H1 (cell line): ENCODE results near the gene FAT1. TPM values are rescaled to one million over a fixed set of nuclear protein-coding genes. Genes with fewer than 3 reads are reported as not detected.

Experiments used
- TCF12 ChIP-seq: IDR thresholded peaks from 2 replicates; pipeline ENCODE4 v1.6.1; 2011; ENCODE audit warnings: low read depth, mild to moderate bottlenecking, low read length
- ZNF274 ChIP-seq: IDR thresholded peaks from 2 replicates; pipeline ENCODE4 v1.7.0; 2012; ENCODE audit warnings: low read length, borderline replicate concordance; ENCODE audit errors: extremely low read depth
- polyA plus RNA-seq, 7 experiments: library from polyadenylated mRNA; depleted of rRNA in 3 of 7; stranded (reverse) in 5 of 7; unstranded in 2 of 7; fragments of >200 nt in 5 of 7; fragments of 200-250 nt in 2 of 7; gene quantifications; 1 replicate in 5 of 7; 2 replicates in 1 of 7; 4 replicates in 1 of 7; pipeline versions ENCODE4 v1.2.1 to v1.2.3, GENCODE V29; 2011 to 2013; ENCODE audit warnings: missing spikeins in 2 of 7, mixed read lengths in 2 of 7
- total RNA-seq: library from RNA; stranded (reverse); fragmentation: NEBNext Ultra II Directional; extraction: Animal tissue kit (Norgen Biotek cat#: 25700); gene quantifications from 2 replicates; pipeline ENCODE4 v1.2.1, GENCODE V29; 2021
- TF ChIP-seq, protein P1 (sequence below): fragments of 300-600 bp; sonication (generic); IDR thresholded peaks from 2 replicates; pipeline ENCODE4 v1.7.1; 2012; ENCODE audit warnings: low read length, moderate library complexity, mild to moderate bottlenecking, inconsistent platforms; ENCODE audit not compliant: insufficient replicate concordance
- TF ChIP-seq, protein P2 (sequence below), 3 experiments: IDR thresholded peaks; 1 replicate in 2 of 3; 2 replicates in 1 of 3; pipeline versions ENCODE4 v1.5.1 to v1.6.1; 2011; ENCODE audit warnings: low read length in 3 of 3, mild to moderate bottlenecking in 3 of 3, inconsistent platforms in 2 of 3, low read depth in 1 of 3, moderate library complexity in 1 of 3; ENCODE audit not compliant: insufficient read depth in 1 of 3; ENCODE audit errors: control extremely low read depth in 1 of 3
- TF ChIP-seq, protein P3 (sequence below): IDR thresholded peaks from 2 replicates; pipeline ENCODE4 v1.6.1; 2012; ENCODE audit warnings: low read length, inconsistent platforms

The FAT1 gene
- total and polyA plus RNA-seq, 2 of the 8 experiments (the other 6 are each of a cell fraction or from before 2014, with no cell fraction given), result 94.4 to 137 TPM

DNA sequence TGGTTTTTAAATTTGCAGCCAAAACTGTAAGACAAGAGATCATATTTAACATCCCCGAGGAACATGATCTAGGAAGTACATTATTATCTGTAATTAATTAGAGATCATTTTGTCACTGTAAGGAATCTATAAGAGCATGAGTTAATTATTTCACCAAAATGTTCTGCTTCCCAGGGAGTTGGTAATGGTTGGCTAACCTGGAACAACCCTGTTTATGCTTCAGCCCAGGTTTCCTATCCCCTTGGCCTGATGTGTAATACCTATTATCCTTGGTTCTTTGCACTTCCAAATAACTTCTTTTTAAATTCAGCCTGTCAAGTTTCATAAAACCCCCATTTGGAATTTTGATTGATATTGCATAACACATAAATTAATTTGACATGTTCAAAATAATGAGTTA is 161.9 kb downstream of the FAT1 start (continued):
- TF ChIP-seq, protein P1, sequence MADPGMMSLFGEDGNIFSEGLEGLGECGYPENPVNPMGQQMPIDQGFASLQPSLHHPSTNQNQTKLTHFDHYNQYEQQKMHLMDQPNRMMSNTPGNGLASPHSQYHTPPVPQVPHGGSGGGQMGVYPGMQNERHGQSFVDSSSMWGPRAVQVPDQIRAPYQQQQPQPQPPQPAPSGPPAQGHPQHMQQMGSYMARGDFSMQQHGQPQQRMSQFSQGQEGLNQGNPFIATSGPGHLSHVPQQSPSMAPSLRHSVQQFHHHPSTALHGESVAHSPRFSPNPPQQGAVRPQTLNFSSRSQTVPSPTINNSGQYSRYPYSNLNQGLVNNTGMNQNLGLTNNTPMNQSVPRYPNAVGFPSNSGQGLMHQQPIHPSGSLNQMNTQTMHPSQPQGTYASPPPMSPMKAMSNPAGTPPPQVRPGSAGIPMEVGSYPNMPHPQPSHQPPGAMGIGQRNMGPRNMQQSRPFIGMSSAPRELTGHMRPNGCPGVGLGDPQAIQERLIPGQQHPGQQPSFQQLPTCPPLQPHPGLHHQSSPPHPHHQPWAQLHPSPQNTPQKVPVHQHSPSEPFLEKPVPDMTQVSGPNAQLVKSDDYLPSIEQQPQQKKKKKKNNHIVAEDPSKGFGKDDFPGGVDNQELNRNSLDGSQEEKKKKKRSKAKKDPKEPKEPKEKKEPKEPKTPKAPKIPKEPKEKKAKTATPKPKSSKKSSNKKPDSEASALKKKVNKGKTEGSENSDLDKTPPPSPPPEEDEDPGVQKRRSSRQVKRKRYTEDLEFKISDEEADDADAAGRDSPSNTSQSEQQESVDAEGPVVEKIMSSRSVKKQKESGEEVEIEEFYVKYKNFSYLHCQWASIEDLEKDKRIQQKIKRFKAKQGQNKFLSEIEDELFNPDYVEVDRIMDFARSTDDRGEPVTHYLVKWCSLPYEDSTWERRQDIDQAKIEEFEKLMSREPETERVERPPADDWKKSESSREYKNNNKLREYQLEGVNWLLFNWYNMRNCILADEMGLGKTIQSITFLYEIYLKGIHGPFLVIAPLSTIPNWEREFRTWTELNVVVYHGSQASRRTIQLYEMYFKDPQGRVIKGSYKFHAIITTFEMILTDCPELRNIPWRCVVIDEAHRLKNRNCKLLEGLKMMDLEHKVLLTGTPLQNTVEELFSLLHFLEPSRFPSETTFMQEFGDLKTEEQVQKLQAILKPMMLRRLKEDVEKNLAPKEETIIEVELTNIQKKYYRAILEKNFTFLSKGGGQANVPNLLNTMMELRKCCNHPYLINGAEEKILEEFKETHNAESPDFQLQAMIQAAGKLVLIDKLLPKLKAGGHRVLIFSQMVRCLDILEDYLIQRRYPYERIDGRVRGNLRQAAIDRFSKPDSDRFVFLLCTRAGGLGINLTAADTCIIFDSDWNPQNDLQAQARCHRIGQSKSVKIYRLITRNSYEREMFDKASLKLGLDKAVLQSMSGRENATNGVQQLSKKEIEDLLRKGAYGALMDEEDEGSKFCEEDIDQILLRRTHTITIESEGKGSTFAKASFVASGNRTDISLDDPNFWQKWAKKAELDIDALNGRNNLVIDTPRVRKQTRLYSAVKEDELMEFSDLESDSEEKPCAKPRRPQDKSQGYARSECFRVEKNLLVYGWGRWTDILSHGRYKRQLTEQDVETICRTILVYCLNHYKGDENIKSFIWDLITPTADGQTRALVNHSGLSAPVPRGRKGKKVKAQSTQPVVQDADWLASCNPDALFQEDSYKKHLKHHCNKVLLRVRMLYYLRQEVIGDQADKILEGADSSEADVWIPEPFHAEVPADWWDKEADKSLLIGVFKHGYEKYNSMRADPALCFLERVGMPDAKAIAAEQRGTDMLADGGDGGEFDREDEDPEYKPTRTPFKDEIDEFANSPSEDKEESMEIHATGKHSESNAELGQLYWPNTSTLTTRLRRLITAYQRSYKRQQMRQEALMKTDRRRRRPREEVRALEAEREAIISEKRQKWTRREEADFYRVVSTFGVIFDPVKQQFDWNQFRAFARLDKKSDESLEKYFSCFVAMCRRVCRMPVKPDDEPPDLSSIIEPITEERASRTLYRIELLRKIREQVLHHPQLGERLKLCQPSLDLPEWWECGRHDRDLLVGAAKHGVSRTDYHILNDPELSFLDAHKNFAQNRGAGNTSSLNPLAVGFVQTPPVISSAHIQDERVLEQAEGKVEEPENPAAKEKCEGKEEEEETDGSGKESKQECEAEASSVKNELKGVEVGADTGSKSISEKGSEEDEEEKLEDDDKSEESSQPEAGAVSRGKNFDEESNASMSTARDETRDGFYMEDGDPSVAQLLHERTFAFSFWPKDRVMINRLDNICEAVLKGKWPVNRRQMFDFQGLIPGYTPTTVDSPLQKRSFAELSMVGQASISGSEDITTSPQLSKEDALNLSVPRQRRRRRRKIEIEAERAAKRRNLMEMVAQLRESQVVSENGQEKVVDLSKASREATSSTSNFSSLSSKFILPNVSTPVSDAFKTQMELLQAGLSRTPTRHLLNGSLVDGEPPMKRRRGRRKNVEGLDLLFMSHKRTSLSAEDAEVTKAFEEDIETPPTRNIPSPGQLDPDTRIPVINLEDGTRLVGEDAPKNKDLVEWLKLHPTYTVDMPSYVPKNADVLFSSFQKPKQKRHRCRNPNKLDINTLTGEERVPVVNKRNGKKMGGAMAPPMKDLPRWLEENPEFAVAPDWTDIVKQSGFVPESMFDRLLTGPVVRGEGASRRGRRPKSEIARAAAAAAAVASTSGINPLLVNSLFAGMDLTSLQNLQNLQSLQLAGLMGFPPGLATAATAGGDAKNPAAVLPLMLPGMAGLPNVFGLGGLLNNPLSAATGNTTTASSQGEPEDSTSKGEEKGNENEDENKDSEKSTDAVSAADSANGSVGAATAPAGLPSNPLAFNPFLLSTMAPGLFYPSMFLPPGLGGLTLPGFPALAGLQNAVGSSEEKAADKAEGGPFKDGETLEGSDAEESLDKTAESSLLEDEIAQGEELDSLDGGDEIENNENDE, result no peak
- TF ChIP-seq ZNF274 (no peak), TCF12 (no peak)
- TF ChIP-seq, protein P2, sequence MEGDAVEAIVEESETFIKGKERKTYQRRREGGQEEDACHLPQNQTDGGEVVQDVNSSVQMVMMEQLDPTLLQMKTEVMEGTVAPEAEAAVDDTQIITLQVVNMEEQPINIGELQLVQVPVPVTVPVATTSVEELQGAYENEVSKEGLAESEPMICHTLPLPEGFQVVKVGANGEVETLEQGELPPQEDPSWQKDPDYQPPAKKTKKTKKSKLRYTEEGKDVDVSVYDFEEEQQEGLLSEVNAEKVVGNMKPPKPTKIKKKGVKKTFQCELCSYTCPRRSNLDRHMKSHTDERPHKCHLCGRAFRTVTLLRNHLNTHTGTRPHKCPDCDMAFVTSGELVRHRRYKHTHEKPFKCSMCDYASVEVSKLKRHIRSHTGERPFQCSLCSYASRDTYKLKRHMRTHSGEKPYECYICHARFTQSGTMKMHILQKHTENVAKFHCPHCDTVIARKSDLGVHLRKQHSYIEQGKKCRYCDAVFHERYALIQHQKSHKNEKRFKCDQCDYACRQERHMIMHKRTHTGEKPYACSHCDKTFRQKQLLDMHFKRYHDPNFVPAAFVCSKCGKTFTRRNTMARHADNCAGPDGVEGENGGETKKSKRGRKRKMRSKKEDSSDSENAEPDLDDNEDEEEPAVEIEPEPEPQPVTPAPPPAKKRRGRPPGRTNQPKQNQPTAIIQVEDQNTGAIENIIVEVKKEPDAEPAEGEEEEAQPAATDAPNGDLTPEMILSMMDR (IDR thresholded peaks at IDR 0.05; ENCODE audit: control extremely low read depth in 1 of 3, insufficient read depth in 1 of 3, low read depth in 1 of 3, low read length in 3 of 3), result no peak
- TF ChIP-seq, protein P3, sequence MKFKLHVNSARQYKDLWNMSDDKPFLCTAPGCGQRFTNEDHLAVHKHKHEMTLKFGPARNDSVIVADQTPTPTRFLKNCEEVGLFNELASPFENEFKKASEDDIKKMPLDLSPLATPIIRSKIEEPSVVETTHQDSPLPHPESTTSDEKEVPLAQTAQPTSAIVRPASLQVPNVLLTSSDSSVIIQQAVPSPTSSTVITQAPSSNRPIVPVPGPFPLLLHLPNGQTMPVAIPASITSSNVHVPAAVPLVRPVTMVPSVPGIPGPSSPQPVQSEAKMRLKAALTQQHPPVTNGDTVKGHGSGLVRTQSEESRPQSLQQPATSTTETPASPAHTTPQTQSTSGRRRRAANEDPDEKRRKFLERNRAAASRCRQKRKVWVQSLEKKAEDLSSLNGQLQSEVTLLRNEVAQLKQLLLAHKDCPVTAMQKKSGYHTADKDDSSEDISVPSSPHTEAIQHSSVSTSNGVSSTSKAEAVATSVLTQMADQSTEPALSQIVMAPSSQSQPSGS, result no peak
